ENCODE results near the gene OVOL3.
"Not testable (repeated sequence)": the region's sequence is repeated elsewhere in the genome, so short reads cannot be mapped to it uniquely, and the experiment has no call there.

Gene OVOL3

DNA sequence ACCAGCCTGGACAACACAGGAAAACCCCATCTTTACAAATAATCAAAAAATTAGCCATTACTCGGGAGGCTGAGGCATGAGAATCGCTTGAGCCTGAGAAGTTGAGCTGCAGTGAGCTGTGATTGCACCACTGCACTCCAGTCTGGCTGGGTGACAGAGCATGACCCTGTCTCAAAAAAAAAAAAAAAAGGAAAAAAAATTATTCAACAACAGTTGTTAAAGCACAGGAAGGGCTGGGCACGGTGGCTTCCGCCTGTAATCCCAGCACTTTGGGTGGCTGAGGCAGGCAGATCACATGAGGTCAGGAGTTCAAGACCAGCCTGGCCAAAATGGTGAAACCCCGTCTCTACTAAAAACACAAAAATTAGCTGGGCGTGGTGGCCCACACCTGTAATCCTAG is 20.3 kb downstream of the OVOL3 start:
- not testable (repeated sequence) for DNase-seq (ENCODE audit: low read depth in 2 of 2)

DNA sequence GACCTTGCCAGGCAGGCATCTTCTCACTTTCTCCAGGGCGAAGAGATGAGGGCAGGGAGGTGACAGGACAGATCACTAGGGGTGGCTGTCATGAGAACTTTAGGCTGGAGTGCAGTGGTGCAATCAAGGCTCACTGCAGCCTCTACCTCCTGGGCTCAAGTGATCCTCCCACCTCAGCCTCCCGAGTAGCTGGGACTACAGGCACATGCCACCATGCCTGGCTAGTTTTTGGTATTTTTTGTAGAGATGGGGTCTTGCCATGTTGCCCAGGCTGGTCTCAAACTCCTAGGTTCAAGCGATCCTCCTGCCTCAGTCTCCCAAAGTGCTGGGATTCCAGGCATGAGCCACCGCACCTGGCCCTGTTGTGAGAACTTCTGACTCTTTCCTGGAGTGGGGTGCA is 23.9 kb downstream of the OVOL3 start:
- not testable (repeated sequence) for DNase-seq (ENCODE audit: low read depth in 2 of 2)

DNA sequence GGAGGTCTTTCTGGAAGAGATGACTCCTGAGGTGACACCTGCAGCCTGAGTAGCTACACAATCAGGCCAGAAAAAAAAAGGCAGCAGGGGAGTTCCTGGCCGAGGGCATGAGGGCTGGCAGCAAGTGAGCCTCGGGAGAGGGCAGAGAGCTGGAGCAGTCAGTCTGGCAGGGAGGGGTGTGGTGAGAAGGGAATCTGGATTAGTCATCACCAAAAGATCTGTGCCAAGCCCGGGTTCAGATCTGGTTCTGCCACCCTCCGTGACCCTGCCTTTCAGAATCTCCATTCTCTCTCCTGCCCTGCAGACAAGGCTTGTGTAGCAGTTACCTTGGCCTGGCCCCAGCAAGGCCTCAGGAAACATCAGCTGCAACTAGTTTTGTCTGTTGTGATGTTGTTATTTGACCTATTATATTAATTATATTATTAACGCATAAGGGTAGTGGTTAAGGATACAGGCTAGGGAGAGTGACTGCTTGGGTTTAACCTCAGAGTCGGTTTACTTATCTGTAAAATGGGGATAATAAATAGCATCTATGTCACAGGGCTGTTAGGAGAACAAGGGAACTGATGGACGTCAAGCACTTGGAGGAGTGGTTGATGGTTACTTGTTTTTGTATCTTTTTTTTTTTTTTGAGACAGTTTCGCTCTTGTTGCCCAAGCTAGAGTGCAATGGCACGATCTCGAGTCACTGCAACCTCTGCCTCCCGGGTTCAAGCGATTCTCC is 26.2 kb downstream of the OVOL3 start:
- no peak for DNase-seq (ENCODE audit: low read depth in 2 of 2)

DNA sequence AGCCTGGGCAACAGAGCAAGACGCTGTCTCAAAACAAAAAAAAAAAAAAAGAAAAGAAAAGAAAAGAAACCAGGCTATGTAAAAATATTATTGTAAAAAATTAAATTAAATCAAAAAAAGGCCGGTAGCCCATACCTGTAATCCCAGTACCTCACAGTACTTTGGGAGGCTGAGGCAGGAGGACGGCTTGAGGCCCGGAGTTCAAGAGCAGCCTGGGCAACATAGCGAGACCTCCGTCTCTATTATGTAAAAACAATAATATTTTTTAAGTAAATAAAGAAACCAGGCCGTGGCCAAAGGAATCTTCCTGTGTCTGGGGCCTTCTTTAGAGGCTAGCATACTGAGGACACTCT is 28.2 kb downstream of the OVOL3 start:
- no peak for DNase-seq (ENCODE audit: low read depth in 2 of 2)

DNA sequence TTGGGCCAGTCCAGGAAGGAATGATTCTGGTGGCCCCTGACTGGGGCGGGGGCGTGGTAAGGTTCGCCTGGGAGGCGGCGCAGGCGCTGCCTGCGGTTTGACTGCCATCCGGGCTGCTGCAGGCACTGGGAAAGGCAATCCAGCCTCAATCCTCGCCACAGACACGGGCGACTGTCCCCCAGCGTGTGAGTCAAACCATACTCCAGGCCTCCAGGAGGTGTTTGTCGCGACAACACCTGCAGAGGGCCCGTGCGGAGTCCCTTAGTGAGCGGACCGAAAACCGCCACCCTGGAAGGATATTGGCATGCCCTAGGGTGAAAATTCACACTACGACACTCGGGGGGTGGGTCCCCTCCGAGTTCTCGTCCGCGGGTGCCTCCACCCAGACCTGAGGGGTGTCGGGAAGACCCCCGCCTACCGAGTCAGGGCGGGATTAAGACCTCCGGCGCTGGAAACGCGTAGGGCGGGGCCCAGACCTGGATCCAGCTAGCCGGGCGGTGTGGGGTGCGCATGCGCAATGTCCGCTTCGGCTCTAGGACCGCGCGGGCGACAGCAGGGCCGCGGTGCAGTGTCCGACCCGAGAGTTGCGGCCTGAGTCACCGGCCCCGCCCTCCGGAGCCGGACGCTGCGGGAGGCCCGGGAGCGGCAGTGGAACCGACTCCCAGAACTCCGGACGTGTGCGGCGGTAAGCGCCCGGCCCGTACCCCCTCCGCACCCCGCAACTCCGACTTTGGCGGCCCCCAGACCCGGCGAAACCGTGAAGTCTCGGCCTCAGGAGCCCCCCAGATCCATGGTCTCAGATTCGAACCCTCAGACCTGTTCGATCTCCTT is 28.7 kb downstream of the OVOL3 start, which contains the start of gene CAPNS1:
Gene CAPNS1, plus strand, starts transcription at position 594 of the 831 bp plus-strand sequence. CDS start 946 bp downstream, outside the sequence.
- DNase-seq (ENCODE audit: low read depth in 2 of 2): peak; percentile 83 to 92

DNA sequence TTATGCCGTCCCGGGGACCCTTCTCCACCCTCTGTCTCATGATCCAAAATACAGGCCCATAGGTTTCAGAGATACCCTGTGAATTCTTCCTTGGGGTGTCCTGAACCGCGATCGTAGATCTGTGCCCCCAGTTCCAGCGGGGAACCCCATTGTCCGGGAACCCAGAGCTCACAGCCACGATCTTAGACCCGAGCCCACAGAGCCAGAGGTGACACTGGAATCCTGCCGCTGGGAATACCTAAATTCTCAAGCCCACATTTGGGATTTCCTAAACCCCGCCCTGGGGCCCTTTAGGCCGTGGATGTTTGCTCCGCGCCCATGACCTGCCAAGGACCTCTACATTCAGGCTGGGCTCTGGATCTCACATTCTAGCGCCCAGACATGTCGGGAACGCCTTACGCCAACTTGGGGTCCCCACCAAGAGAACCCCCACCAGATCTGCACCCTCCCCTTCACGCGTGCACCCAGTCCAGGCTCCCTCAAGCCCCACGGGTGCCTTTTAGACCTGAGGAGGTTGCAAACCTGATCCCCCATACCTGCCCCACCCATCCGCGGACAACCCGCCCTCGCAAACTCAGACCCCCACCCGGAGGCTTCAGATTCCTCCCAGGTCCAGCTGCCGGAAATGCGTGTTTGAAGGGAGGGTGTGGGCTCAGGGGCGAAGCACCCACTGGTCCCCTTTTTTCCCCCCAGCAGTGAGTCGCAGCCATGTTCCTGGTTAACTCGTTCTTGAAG is 29.5 kb downstream of the OVOL3 start:
- DNase-seq (ENCODE audit: low read depth in 2 of 2): peak; percentile 22 to 45

DNA sequence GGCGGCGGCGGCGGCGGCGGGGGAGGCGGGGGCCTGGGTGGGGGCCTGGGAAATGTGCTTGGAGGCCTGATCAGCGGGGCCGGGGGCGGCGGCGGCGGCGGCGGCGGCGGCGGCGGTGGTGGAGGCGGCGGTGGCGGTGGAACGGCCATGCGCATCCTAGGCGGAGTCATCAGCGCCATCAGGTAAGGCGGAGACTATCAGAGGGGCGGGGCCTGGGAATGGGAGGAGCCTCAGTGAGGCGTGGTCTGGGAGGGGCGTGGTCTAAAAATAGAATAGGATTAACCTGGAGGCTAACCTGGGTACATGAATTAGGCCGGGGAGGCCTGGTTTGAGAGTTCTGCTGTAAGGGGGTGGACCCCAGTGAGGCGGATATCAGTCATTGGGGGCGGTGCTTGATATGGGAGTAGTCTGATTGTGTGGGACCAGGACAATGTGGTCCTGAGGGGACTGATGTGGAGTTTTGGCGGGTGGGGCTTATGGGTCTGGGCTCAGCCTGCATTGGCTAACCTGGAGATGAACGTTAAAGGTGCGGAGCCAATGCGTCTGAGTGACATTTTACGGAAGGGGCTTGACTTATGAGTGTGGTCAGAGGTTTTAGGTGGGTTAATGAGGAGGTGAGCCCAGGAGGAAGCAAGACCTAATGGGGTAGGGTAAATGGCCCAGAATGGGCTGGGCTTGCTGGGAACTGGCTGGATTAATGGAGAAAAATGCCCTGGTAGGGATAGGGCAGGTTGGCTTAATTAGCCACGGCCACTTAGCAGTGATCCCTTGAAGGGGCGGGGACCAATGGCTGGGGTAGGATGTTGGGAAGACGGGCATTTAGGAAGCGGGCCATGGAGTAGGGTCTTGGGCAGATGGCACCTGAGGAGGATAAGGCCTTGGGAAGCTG is 30.3 kb downstream of the OVOL3 start:
- DNase-seq (ENCODE audit: low read depth in 2 of 2): peak; percentile 85

DNA sequence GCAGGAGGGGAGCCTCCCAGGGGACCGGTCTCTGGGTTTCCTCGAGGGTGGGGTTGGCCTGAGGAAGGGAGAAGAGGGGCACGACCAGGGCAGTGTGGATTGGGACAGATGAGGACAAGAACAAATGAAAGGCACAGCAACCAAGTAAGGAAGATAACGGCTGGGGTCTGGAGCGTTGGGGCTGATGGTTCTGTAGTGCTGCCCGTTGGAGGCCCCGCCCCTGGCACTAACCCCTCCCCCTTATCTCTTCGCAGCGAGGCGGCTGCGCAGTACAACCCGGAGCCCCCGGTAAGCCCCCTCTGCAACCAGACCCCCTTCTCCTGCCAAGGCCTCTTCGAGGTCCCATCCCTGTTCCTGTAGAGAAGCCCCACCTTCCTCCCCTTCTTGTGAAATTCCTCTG is 31.1 kb downstream of the OVOL3 start:
- no peak for DNase-seq (ENCODE audit: low read depth in 2 of 2)

DNA sequence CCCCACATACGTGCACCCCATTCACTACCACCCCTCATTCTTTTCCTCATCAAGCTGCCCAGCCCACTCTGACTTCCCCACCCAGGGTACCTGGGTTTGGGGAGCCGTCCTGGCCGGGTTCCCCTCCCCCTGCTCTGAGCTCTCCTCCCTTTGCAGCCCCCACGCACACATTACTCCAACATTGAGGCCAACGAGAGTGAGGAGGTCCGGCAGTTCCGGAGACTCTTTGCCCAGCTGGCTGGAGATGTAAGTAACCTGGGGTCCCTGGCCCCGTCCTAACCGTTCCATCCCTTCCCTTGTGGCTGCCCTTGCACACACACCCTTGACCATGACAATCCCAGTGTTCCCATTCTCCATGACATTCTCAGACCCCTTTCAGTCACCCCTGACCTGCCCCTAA is 31.6 kb downstream of the OVOL3 start:
- DNase-seq (ENCODE audit: low read depth in 2 of 2): no peak

DNA sequence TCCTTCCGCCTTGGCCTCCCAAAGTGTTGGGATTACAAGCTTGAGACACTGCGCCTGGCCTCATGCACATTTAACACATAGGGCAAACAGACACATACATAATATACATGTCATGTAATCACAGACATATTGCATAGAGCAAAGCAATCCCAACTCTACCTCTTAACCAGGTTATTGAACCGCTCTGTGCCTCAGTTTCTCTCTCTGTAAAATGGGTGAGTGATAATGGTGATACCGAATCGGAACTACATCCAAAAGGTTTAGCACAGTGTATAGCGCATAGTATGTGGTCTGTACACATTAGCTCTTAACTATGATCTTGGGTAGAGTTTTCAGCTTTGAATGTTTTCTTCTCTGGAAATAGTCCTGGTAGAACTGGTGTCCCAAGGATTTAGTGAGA is 33.7 kb downstream of the OVOL3 start:
- DNase-seq (ENCODE audit: low read depth in 2 of 2): no peak

DNA sequence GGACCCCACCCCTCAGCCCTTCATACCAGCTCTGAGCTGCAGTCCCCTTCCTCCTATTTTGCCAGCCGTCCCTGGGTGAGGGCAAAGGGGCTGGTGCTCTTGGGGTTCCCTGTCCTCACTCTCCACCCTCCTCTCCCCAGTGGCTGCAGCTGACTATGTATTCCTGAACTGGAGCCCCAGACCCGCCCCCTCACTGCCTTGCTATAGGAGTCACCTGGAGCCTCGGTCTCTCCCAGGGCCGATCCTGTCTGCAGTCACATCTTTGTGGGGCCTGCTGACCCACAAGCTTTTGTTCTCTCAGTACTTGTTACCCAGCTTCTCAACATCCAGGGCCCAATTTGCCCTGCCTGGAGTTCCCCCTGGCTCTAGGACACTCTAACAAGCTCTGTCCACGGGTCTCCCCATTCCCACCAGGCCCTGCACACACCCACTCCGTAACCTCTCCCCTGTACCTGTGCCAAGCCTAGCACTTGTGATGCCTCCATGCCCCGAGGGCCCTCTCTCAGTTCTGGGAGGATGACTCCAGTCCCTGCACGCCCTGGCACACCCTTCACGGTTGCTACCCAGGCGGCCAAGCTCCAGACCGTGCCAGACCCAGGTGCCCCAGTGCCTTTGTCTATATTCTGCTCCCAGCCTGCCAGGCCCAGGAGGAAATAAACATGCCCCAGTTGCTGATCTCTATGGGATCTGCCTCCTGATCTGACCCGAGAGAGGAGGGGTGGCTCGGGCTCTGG is 38.9 kb downstream of the OVOL3 start:
- DNase-seq (ENCODE audit: low read depth in 2 of 2): no peak

DNA sequence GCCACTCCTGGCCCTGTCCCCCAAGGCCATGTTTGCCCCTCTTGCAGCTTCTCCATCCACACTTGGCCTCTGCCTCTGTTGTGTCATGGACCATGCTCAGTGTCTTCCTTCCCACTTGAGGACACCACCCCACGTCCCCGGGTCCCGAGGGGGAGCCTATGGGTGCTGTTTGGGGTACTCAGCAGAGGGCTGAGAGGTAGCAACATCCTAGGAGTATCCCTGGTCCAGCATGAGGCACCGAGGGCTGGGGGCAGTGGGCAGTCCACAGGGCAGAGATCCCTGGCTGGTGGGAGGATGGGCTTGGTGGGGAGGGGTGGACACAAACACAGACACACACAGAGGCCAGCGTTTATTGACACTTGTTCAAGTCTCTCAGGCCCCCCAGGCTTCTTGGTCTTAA is 39.6 kb downstream of the OVOL3 start:
- no peak for DNase-seq (ENCODE audit: low read depth in 2 of 2)

DNA sequence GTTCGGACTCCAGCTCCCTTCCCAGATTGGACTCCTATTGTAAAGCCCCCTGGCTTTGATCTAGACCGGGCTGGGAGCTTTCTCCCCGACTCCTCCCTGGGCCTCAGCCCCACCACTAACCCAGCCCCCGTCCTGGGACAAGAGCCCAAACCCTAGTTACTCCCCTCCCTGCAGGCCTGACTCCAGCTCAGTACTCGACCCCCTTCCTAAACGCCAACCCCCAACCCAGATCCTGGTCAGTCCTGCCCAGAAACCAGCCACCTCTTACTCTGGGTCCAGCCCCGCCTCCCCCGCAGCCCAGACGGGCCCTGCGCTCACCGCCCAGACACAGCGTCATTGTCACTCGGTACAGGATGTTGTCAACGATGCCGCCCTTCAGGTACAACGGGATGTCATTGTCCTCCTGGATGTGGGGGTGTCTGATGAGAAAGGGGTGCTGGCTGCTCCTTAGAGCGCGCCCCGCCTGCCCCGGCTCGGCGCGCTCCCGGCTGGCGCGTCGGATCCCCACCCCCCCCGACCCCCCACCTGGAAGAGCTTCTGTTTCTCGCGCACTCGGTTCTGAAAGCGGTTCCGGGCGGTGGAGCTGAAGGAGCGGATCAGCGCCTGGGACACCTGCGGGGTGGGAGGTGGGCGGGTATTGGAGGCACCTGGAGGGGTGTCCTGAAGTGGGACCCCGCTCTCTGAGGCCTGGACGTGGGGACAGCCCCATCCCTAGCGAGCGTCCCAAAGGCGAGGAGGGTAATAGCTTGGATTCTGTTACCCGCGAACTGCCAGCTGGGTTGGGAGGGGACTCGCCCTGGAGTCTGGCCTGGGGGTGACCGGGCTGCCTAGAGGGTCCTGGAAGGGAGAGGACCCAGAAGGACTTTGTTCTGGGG is 40.4 kb downstream of the OVOL3 start:
- no peak for DNase-seq (ENCODE audit: low read depth in 2 of 2)

DNA sequence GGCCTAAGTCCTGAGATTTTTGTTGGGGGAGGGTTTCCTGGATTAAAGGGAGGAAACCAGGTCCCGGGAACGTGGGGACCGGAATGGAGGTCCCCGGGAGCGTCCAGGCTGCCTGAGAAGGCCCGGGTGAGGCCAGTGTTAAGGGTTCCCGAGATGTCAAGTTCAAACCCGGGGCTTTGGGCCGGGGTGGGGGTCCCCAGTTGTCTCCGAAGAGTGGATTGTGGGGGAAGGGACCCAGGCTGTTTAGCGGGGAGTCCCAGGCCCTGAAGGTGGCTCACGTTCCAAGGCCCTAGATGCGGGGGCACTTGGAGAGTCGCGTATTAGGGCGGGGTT is 41.0 kb downstream of the OVOL3 start:
- no peak for DNase-seq (ENCODE audit: low read depth in 2 of 2)

DNA sequence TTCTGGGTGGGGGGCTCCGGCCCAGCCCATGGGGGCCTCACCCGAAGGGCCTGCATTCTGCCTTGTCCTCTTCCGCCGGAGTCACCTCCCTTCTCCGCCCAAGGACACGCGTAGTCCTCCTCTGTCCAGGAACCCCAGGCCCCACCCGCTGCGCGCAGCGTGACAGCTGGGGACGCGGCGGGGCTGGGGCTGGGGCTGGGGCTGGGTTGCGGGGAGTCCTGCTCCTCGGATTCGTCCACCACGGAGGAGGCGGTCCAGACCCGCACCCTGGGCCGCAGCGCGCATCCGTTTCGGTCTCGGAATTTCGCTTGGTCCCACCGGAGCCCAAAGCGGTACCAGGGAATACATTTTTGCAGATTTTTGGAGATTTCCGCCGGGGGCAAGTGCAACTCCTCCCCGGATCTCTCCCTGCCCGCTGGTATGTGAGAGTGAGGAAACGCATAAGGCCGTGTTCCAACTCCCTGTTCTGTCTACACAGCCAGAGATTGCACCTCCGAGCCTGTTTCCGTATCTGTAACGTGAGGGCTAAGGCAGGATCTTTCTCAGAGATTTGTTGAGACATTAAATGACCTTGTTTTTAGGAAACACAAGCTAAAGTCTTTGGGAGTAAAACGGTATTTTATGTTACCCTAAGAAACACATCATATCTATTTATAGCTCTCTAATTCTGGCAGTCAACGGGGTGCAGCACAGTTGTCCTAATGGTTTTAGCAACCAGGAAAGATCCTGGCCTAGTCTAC is 41.6 kb downstream of the OVOL3 start, which contains the start of gene COX7A1:
Gene COX7A1, minus strand, starts transcription at position 96 of the 740 bp plus-strand sequence. Its CDS starts 40 bp downstream, at position 56.
- no peak for DNase-seq (ENCODE audit: low read depth in 2 of 2)

DNA sequence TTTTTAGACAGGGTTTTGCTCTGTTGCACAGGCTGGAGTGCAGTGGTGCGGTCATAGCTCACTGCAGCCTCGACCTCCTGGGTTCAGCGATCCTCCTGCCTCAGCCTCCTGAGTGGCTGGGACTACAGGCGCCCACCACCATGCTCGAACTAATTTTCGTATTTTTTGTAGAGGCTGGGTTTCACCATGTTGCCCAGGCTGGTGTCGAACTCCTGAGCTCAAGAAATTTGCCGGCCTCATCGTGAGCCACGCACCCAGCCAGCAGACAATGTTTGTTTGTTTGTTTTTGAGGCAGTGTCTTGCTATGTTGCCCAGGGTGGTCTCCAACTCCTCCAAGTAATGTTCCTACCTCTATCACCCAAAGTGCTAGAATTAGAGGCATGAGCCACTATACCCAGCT is 42.2 kb downstream of the OVOL3 start:
- DNase-seq (ENCODE audit: low read depth in 2 of 2): no peak

DNA sequence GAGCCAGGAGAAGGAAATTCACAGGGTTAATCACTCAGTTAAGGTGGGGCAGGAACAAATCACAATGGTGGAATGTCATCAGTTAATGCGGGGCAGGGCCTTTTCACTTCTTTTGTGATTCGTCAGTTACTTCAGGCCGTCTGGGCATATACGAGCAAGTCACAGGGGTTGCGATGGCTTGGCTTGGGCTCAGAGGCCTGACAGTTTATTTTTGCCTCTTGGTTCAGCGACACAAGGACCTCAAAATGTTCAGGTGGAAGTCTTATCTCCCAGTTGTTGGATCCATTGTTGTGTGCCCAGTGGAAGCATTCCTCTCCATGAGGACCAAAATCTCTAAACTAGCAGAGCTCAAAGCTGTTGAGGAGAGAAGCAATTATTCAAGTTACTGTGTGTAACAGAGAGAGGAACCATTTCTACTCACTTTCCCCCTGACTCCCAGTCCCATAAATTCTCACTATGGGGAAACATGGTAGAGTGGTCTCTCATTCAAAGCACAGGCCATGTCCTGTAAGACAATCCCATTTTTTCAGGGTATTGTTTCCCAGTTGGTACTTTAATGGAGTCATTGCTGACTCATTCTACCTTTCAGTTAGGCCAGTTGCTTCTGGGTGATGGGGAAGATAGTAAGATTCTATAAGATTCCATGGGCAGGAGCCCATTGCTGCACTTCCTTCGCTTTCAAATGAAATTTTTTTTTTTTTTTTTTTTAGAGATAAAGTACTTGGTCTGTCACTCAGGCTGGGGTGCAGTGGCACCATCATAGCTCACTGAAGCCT is 50.1 kb downstream of the OVOL3 start:
- DNase-seq (ENCODE audit: low read depth in 2 of 2): no peak

Measured in stimulated activated CD4-positive, alpha-beta T cell treated with anti-CD3 and anti-CD28 coated beads, Interleukin-12 subunit alpha, Interleukin-12 subunit beta, amount 100 ng/mL, for 24 hours (primary cell).